NCI-H510A (cell line): ENCODE measurements around the gene STK10.
"Not testable (repeated sequence)": the region's sequence is repeated elsewhere in the genome, so short reads cannot be mapped to it uniquely, and the experiment has no call there.

Experiments used
- DNase-seq: peaks from one replicate; lab custom pipeline; 2025; lab: John Stamatoyannopoulos, UW

The STK10 gene

GRCh38 chr5:172188033-172188892, at the start of gene STK10:
TSS of gene STK10 (minus strand) at chr5:172188224. CDS start at chr5:172188042, 182 bp downstream.
- DNase-seq, result peak; percentile 65

GRCh38 chr5:172235827-172236736, 48.1 kb upstream of the STK10 start:
- DNase-seq, result no peak

GRCh38 chr5:172235132-172235780, 47.2 kb upstream of the STK10 start:
- DNase-seq, result no peak

- no peak for DNase-seq
Observed at GRCh38 chr5:172234031-172234430, 46.0 kb upstream of the STK10 start.

GRCh38 chr5:172229904-172230303, 41.9 kb upstream of the STK10 start:
- DNase-seq, result no peak

- no peak for DNase-seq
Observed at GRCh38 chr5:172224996-172225395, 37.0 kb upstream of the STK10 start.

- DNase-seq, result no peak
Observed at GRCh38 chr5:172223901-172224873, 36.2 kb upstream of the STK10 start.

- DNase-seq, result no peak
Observed at GRCh38 chr5:172219296-172219695, 31.3 kb upstream of the STK10 start.

GRCh38 chr5:172216345-172216744, 28.3 kb upstream of the STK10 start:
- DNase-seq, result no peak

GRCh38 chr5:172213126-172213525, 25.1 kb upstream of the STK10 start:
- DNase-seq, result no peak

- no peak for DNase-seq
Observed at GRCh38 chr5:172211676-172212075, 23.7 kb upstream of the STK10 start.

GRCh38 chr5:172209714-172210113, 21.7 kb upstream of the STK10 start:
- no peak for DNase-seq

- DNase-seq, result no peak
Observed at GRCh38 chr5:172207511-172207910, 19.5 kb upstream of the STK10 start.

GRCh38 chr5:172205984-172206383, 18.0 kb upstream of the STK10 start:
- not testable (repeated sequence) for DNase-seq

GRCh38 chr5:172200476-172200875, 12.5 kb upstream of the STK10 start:
- DNase-seq, result no peak

GRCh38 chr5:172199446-172199845, 11.4 kb upstream of the STK10 start:
- DNase-seq, result no peak

- not testable (repeated sequence) for DNase-seq
Observed at GRCh38 chr5:172197775-172198174, 9.8 kb upstream of the STK10 start.

- DNase-seq, result no peak
Observed at GRCh38 chr5:172194985-172195774, 7.2 kb upstream of the STK10 start.

GRCh38 chr5:172193872-172194271, 5.8 kb upstream of the STK10 start, which contains the start of gene EFCAB9:
TSS of gene EFCAB9 (plus strand) at chr5:172194172. CDS start at chr5:172194173, 1 bp downstream.
- no peak for DNase-seq

GRCh38 chr5:172189693-172190296, 1.8 kb upstream of the STK10 start:
- DNase-seq, result no peak
